T-helper 9 cell (primary cell): ENCODE data around the gene DLST.
"Not testable (repeated sequence)": the region's sequence is repeated elsewhere in the genome, so short reads cannot be mapped to it uniquely, and the experiment has no call there.

Experiments used
- DNase-seq: peaks from one replicate; pipeline ENCODE4 v3.0.0-alpha.2; 2020

DLST gene

GRCh38 chr14:74919421-74920165 lies 37.9 kb downstream of the DLST start:
- DNase-seq: no peak

- no peak for DNase-seq
Observed at GRCh38 chr14:74920281-74920680, 38.6 kb downstream of the DLST start.

DNA sequence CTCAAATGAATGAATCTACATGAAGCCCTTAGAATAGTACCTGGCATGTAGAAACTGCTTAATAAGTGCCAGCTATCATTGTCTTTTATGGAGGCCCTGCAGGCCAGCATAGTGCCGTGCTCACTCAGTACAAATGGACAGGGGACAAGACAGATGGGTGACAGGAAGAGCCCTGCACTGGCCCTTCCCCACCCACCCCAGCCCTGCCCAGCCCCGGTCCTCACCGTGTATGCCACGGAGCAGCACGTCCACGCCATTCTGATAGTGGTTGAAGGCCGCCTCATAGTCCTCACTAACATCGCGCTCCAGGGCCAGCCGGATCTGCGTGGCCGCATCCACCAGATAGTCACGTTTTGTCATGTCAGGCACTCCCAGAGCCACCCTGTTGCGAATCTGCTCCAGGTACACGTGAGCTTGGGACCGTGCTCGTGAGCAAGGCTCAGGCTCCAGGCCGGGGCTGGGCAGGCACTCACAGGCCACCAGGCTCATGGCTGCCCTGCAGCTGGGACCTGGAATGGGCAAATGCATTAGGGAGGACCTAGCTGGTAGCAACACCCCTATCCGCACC lies 39.4 kb downstream of the DLST start:
- no peak for DNase-seq

DNA sequence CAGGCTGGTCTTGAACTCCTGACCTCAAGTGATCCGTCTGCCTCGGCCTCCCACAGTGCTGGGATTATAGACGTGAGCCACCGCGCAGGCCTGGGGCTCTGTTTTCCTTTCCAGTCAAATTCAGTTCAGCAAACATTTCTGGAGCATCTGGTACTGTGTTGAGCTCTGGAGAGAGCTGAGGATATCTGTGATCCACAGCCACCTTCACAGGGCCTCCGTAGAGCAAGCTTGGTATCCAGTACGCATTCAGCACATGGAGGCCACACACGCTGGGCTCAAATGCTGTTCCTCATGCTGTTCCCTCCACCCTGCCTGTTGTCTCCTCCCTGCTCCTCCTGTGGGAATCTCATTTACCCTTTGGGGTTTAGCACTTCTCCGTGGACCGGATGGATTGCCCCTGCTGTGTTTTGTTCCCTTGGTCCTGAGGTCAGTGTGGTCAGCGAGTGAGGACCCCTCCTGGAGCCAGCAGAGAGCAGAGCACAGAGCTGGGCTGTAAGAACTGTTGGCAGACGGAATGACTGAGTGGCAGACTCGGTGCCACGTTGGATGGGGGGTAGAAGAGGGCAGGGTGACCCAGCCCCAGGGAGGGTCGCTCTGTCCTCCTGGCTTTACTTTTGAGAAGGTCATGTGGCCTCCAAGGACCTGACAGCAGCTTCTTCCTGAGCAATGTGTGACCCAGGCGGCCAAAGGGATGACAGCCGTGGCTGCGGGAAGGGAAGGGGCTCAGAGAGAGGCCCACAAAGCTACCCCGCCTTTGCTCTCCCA lies 40.5 kb downstream of the DLST start:
- no peak for DNase-seq

GRCh38 chr14:74922752-74923401 lies 41.2 kb downstream of the DLST start, which contains the start of gene RPS6KL1:
Gene RPS6KL1 (minus strand): TSS chr14:74923260. CDS start chr14:74921541, 1,719 bp downstream.
- DNase-seq: peak; percentile 57

- no peak for DNase-seq
Observed at GRCh38 chr14:74924061-74924460, 42.3 kb downstream of the DLST start.

DNA sequence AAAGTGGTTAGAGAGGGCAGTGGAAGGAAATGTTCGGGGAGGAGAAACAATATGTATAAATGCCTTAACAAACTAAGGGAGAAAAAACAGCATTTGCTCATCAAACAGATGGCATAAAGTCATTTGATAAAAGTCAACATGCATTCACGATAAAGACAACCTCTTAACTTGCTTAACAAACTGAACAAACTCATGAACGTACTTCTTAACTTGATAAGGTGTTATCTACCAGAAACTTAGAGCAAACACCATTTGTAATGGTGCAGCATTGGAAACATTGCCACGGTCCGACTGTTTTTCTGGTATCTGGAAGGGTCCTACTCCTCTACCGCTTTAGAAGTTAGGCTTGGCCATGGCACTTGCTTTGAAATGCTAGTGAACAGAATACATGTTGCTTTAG lies 45.5 kb downstream of the DLST start:
- no peak for DNase-seq

DNA sequence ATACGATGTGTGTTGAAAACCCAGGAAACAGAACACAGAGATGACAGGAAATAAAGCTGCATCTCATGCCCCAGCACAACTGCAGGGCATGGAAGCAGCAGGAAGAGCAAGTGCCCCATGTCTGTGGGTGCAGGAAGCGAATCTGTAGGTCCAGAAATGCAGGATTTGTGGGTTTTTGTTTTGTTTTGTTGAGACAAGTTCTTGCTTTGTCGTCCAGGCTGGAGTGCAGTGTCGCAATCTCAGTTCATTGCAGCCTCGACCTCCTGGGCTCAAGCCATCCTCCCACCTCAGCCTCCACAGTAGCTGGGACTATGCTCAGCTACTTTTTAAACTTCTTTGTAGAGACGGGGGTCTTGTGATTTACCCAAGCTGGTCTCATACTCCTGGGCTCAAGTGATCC lies 47.5 kb downstream of the DLST start:
- no peak for DNase-seq

DNA sequence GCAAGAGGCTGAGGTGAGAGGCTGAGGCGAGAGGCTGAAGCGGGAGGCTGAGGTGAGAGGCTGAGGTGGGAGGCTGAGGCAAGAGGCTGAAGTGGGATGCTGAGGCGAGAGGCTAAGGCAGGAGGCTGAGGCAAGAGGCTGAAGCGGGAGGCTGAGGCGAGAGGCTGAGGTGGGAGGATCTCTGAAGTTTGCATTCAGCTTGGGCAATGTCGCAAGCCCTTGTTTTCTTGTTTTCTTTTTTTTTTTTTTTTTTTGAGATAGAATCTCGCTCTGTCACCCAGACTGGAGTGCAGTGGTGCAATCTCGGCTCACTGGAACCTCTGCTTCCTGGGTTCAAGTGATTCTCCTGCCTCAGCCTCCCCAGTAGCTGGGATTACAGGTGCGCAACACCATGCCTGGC lies 50.0 kb downstream of the DLST start:
- DNase-seq: not testable (repeated sequence)

GRCh38 chr14:74932401-74932901 lies 50.7 kb downstream of the DLST start:
- DNase-seq: no peak

- DNase-seq: not testable (repeated sequence)
Observed at GRCh38 chr14:74932936-74933335, 51.2 kb downstream of the DLST start.

- DNase-seq: no peak
Observed at GRCh38 chr14:74934041-74934440, 52.3 kb downstream of the DLST start.

GRCh38 chr14:74934476-74935359 lies 53.0 kb downstream of the DLST start:
- no peak for DNase-seq

- DNase-seq: no peak
Observed at GRCh38 chr14:74935360-74935680, 53.6 kb downstream of the DLST start.

- DNase-seq: no peak
Observed at GRCh38 chr14:74936151-74936550, 54.4 kb downstream of the DLST start.

DNA sequence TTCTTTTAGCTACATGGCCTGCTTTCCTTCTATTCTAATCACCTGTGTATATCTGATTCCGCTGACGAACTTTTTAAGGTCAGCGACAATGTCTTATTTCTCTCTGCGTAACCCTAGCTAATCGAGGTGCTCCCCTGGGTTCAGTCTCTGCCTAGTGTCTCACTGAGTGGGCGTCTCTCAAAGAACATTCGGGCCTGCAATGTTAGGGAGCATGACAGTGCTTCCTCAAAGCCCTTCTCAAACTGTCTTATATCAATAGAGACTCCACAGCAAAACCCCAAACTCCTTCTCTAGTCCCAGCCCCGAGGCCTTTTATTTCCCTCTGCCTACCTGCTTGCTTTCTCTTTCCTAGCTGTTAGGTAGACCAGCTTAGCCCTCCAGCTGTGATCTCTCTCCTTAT lies 55.0 kb downstream of the DLST start:
- no peak for DNase-seq

DNA sequence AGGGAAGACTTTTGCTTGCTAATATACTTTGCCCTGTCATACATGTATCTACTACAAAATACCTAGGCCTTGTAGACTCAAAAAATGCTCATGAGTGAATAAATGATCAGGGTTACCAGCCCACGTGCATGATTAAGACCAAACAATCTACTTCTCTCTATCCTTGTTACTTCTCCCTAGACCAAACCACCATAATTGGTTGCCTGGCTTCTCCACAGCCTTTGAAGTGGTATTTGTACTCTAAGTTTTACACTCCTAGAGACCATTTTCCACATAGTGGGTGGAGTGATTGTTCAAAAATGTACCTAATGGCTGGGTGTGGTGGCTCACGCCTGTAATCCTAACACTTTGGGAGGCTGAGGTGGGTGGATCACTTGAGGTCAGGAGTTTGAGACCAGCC lies 55.5 kb downstream of the DLST start:
- DNase-seq: no peak

GRCh38 chr14:74938531-74939495 lies 57.1 kb downstream of the DLST start:
- DNase-seq: no peak

DNA sequence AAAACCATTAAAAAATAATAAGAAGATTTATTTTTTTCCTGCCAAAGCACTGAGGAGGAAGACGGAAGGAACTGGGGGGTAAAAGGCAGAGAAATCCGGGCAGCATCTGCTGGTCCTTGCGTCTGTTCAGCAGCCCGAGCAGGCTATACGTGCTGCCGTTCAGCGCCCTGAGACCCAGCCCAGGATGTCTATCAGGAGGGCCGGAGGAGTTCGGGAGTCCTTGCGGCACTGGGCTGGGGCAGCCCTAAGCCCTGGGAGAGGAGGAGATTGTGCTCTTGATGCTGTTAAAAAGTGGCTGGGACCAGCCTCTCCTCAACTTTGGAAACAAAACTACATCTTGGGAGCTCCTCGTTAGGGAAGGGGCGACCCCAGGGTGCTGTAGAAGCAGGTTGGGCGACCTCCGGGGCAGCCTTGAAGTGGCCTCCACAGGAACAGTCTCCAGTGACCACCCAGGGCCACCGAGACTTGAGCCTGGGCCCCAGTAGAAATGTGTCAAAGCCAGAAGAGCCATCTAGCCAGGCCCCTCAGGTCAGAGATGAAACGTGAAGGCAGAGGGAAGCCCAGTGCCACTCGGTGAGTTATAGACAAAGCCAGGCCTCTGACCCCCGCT lies 59.3 kb downstream of the DLST start:
- no peak for DNase-seq

DNA sequence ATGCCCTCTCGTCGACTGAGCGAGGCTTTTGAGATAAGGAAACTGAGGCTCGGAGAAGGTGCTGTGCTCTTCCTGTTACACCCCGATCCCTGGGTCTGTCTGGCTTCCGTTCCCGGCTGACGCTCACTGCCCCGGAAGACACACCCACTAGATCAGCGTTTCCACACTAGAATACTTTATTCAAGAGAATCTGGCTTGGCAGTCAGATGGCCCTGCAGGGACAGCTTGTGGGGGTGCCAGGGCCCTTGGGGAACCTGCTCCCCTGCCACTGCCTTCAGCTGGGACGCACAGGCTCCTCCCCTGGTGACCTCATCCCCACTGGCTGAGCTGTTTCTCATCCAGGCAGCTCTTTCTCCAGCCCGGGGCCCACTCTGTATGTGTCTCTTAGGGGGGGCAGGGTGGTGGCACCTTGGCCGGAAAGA lies 60.0 kb downstream of the DLST start:
- peak; percentile 37 for DNase-seq

DNA sequence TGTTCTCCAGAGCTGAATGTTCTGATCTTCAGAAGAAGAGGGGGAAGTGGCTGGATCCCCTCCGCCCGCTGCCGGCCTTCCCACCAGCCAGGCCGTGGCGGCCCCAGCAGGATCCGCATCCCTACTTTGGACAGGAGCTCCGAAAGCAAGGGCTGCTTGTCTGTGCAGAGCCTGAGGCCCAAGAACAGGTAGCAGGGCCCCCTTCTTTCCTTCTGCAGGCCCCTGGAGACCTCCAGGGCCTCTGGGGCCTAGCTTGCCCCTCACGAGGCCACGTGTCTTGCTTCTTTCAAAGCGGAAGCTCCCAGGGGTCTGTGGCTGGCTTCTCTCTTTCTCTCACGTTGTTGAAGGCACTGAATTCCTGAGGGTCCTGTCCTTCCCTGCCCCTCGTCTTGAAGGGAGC lies 60.5 kb downstream of the DLST start:
- no peak for DNase-seq
